Activated CD8-positive, alpha-beta memory T cell treated with anti-CD3 and anti-CD28 coated beads, Interleukin-2, amount 50 U/mL, for 24 hours (primary cell): ENCODE results near the gene RSAD1.
A peak's percentile ranks its signal among the peaks of the same experiment; 100 is the strongest.

ENCODE experiments used
- DNase-seq: peaks from one replicate; pipeline ENCODE4 v3.0.0-alpha.2; 2020; ENCODE audit errors: extremely low read depth

The RSAD1 gene

DNA sequence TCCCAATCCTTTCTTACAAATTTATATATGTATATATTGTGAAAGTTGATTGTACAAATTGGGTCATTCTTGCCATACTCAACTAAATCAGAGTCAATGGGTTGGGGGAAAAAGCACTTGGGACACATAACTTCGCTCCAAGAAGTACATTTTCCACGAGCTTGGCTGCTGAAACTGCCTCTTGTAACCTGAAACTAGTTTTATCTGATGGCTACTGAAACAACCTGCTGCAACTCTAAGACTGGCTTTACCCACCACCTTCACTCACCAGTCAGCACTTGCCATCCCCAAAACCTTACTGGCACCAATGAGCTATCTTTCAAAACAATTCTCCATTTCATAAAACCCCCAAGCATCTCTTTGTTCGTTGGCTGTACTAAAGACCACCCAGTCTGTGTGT, 15.1 kb downstream of the RSAD1 start:
- DNase-seq: no peak

DNA sequence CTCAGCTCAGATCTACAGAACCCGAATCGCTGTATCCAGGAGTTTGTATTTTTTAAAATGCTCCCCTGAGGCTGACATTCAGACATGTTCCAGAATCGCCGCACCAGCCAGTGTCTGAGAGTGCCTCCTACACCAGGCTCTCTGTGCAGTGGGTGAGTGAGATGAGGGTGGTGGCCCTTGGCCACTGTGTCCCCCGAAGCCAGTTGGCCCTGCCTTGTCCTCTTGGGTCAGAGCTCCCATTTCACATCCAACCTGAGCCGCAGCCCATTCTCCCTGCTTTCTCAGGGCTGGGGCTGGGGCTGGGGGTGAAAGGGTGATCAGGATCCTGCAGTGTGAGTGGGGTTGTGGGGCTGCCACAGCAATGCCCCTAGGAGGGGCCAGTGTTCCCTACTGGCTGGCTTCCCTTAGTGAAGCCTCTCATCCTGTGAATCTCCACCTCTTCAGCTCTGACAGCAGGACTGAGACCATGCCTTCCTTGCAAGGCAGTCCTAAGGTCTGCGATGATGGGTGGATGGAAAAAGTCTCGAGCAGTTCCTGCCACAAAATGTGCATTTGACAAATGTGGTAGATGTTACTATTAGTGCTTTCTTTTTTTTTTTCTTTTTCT, 16.7 kb downstream of the RSAD1 start:
- DNase-seq: no peak

DNA sequence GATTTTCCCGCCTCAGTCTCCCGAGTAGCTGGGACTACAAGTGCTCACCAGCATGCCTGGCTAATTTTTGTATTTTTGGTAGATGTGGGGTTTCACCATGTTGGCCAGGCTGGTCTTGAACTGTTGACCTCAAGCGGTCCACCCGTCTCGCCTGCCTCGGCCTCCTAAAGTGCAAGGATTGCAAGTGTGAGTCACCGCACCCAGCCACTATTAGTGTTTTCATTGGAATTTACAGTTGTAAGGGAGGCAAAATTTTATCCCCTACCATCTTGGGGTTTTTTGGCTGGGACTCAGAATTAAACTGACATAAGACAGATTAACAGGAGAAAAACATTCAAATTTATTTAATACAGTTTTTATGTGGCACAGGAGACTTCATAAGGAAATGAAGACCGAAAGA, 17.3 kb downstream of the RSAD1 start:
- DNase-seq: no peak

DNA sequence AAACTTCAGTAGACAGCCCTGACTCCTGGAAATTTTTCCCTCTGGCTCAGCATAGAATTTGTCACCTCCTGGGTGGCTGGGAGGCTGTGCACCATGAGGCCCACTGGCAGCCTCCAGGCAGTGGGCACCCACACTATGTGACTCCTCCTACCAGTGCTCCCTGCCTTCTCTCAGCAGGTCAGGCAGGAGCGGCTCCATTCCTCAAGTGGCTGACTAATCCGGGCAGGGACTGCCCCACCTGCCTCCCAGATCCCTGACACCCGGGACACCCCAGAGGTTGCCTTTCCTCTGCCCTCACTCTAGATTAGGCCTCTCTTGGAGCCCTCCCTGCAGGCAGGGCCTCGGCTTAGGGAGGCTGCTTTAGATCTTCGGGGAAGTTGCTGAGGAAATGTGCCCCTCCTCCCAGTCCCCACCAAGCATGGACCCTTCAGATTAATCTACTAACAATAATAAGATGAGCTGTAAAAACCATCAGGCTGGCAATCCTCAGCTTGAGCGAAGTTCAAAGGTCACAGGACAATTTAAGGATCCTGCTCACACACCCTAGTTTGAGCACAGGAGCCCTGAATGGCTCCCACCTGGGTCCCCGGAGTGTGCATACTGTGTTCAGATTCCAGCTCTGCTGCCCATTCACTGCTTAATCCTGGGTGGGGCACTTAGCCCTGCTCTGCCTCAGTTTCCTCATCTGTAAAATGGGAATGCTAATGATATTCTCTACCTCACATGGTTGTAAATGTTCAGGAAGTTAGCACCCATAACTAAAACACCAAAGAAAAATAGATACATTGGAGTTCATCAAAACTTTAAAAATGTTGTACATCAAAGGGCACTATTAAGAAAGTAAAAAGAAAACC, 19.6 kb downstream of the RSAD1 start:
- DNase-seq: no peak

DNA sequence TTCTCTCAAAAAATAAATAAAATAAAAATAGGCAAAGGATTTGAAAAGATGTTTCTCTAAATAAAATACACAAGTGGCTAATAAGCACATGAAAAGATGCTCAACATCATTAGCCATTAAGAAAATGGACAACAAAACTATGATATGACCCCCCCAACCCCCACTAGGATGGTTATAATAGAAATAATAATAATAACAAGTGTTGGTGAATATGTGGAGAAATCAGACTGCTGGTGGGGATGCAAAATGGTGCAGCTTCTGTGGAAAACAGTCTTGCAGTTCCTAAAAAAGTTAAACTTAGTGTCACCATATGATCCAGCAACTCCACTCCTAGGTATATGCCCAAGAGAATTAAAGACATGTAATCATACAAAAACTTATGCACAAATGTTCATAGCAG, 20.6 kb downstream of the RSAD1 start:
- DNase-seq: no peak

DNA sequence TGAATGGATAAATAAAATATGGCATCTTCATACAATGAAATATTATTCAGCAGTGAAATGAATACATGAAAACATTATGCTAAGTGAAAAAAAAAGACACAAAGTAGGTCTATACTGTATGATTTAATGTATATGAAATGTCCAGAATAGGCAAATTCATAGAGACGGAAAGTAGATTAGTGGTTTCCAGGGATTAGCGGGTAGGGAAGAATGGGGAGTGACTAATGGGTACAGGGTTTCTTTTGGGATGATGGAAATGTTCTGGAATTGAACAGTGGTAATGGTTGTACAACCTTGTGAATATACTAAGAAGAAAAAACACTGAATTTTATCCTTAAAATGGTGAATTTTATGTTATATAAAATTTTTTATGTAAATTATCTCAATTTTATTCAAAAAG, 21.1 kb downstream of the RSAD1 start:
- DNase-seq: no peak

DNA sequence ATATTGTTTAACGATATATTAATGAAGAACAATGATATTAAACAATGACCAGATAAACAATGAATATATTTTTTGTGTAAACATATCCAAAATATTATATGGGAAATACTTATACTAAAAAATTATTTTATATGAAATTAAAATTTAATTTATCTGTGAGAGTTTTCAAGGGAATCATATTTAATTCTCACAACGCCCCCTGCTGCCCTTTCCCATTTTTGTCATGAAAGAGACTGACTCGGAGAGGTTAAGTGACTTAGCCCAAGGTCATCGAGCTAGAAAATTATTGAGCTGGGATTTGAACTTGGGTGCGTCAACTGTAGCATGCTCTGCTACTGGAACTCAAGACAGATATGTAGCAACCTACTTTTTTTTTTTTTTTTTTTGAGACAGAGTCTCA, 22.4 kb downstream of the RSAD1 start:
- DNase-seq: no peak

DNA sequence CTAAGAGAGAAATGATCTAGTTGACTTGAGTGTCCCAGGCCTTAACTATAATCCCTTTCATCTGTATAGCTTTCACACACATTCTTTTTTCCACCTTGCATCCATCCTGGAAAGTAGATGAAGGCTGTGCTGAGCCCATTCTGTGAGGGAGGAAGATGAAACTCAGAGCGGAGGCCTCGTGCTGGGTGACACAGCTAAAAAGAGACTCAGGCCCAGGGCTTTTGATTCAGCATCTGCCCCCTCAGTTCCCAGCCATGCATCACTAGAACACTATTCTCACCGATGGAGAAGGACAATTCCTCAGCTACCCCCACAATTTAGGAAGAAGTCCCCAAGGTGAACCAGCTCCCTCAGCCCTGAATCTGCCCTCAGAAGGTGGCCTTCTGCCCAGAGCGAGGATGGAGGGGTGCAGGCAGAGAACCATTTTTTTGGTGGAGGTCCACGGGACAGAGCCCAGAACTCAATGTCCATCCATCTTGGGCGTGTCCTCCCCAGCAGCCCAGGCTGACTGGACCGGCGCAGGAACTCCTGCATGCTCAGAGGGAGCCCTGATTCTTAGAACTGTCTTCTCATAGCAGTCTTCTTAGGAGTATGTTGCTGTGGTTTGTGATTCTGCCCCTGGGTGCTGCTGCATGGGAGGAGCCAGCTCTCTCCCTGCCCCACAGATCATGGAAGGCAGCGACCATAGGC, 23.8 kb downstream of the RSAD1 start:
- DNase-seq: no peak

DNA sequence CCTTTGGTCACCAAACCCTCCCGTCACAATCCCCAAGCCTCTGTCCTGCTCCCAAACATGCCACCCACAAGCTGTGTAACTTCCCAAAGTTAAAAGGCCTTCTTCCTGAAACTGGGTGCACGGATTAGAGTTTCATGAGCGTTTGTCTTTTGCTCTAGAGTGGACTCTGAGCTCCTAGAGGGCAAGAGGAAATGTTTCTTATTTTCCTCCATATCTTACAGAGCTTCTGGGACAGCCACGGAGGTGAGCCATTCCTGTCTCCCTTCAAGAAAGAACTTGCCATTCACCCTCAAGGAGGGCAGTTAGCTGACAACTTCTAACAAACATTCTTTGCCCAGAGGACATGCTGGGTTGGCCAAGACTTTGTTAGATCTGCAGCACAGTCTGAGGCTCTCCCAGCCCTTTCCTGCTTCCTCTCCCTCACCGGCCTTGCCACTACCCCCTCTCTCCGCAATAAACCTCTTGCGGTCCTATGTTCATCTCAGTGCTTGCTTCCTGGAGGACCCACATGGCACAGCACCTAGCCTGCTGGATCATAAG, 27.0 kb downstream of the RSAD1 start:
- DNase-seq: no peak

DNA sequence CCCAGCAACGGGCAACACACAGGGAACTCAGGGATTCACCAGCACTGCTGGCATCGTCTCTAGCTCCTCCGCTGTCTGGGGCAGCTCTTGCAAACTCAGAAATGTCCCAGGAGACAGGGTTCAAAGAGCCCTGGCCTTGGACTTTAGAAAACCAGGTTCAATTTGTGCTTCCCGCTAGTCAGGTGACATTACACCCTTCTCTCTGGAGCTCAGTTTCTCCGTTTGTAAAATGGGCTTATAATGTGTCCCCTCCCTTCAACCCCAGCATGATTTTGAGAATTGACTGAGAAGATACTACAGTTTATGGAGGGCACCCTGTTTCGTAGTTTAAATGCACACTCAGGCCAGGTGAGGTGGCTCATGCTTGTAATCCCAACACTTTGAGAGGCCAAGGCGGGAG, 27.6 kb downstream of the RSAD1 start:
- DNase-seq: no peak

DNA sequence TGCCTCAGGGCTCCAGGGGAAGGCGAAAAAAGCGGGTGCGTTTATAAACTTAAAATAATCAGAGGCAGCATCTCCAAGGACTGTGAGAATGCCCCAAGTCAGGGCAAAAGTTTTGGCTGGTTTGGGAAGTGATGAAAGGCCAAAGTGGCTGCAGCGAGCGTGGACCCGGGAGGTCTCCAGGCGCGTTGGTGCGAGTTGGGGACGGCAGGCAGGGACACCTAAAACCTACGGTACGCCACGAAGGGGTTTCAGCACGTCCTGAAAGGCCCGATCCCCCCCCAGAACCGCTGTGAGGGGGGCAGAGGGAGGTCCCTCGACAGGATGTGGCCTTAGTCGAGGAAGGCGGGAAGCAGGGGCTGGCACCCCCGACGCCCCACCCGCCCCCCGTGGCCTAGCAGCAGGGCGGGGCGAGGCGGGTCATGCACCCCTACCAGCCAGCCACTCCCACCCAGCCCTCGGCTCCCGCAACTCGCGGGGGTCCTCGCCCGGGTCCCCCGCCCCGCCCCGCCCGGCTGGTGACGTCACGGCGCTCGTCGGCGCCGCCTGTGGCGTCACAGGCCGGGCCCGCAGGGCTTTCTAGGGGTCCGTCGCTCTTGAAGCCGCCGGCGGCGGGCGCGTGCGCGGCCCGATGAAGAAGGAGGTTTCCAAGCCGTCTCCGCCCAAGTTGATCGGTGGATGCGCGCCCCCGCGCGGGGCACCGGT, 29.4 kb downstream of the RSAD1 start, which contains the start of gene MYCBPAP:
TSS of gene MYCBPAP (plus strand) at position 569 of the 702 bp plus-strand sequence. CDS start 236 bp downstream, outside the sequence.
- peak; percentile 67 for DNase-seq

DNA sequence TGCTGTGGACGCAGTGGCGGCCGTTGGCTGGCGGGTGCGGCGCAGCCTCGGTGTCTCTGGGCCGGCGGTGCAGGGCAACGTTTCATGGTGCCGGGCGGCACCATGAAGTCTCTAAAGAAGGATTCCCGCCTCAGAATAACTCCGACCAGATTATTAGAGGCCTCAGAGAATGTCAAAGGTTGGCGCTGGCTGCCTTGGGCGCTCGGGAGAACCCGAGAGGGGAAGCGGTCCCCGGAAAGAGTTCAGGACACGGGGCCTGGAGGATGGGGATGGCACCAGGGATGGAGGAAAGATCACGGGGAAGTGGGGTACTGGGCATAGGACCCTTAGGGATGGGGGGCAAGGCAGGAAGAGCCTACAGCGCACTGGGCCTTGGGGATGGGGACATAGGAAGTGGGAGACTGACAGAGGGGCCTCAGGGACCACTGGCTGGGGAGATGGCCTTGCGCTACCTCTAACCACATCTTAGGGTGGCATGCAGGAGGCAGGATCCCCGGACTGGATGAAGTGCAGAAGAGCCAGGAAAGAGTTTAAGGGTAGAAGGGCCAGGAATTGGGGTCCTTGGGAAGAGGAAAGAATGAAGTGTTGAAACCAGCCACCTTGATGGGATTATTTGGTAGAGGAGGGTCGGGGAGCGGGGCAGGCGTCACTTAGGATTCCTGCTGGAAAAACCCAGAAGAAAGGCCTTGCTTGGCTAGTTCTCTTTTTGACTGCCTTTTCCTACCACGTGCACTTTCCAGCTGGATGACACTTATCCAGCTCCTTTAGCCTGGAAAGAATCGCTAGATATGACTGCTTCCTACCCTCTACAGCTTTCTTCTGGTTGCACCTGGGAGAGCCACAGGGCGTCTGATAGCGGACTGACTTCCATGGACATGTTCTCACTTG, 30.2 kb downstream of the RSAD1 start:
- no peak for DNase-seq

DNA sequence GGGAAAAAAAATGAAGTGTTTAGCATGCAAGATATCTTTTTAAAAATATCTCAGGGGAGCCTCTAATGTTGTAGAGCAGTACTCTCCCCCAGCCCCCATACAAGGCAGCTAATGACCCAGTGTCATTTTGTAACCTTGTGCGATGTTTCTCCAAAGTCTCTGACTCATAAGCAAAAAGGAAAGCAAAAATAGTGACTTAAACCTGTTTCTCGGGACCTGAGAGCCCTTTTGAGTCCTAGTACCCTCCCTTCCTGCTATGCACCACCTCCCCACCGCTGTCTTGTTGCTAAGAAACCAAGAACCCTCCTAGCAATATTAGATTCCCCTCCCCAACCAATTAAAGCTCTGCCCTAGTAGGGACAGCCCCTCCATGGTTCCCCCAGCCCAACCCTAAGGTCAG, 32.4 kb downstream of the RSAD1 start:
- no peak for DNase-seq

DNA sequence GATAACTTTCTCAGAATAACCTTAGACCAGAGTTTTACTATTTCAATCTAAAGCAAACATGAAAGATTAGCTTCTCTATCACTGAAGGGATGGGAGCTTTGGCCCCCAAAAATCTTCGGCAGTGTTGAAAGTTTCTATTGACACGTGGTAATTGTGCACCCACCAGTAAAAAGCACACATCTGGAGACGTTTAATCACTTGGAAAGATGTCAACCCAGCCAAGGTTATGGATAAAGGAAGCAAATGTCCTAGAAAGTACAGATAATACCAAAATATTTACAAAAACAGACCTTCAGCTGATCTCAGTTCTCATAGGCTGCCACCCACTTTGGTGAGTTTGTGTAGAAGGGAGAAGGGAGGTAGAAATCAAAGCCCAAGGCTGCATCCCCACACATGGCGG, 34.8 kb downstream of the RSAD1 start:
- no peak for DNase-seq

DNA sequence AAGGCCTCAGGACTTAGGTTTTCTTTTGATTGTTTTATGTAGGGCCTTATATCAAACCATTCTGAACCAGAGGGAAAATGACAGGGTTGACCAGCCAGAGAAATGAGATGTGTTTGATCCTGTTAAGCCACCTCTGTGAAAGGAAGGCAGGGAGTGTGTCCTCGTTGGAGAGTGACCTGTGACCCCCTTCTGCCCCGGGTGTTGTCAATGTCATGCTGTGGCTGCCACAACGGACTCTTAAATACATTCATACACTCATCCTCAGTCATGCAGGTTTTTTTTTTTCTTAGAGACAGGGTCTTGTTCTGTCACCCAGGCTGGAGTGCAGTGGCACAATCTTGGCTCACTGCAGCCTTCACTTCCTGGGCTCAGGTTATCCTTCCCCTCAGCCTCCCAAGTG, 35.7 kb downstream of the RSAD1 start:
- no peak for DNase-seq

DNA sequence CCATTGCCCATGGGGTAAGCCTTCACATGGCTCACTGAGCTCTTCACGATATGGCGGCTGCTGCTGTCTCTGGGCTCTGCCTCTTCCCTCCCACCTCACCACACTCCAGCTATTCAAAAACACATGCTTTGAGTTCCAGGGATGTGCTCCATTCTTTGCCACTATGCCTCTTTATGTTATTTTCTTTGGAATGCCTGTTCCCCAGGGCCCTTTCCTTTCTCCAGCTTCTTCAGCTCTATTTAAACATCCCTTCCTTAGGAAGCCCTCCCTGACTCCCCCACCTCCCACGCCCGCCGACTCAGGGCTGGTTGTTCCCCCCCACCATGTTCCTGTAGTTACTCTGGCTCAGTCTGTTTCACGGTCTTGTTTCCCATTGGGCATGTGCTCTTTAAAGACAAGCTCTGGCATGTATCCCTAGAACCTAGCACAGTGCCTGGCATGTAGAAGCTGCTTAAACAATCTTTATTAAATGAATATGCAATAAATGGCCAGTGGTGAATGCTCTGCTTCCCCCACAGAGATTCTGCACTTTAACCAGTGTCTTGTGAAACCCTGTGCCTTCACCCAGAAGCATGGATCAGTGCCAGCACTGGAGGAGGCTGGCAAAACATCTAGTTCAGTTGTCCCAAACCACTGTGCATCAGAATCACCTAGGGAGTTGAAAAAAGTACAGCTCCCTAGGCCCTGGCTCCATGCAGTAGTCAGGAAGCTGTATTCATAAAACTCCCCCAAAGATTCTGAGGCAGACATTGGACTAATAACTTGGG, 36.5 kb downstream of the RSAD1 start:
- DNase-seq: no peak

DNA sequence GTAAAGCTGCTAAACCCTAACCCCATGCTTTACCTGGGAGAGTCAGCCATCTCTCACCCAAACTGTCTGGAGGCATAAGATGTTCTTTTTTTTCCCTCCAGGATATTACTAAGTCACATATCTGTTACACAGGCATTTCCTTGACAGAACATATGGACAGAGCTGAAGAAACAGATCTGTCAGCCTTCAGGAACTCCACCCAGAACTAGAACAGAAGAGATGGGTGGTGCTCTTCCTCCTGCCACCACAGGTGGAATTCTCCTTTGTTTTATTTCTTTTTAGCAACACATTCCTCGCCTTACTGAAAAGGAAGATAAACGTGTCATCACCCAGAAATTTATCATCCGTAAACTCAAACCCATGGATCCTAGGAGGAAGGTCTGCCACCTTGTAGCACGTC, 38.4 kb downstream of the RSAD1 start:
- no peak for DNase-seq

DNA sequence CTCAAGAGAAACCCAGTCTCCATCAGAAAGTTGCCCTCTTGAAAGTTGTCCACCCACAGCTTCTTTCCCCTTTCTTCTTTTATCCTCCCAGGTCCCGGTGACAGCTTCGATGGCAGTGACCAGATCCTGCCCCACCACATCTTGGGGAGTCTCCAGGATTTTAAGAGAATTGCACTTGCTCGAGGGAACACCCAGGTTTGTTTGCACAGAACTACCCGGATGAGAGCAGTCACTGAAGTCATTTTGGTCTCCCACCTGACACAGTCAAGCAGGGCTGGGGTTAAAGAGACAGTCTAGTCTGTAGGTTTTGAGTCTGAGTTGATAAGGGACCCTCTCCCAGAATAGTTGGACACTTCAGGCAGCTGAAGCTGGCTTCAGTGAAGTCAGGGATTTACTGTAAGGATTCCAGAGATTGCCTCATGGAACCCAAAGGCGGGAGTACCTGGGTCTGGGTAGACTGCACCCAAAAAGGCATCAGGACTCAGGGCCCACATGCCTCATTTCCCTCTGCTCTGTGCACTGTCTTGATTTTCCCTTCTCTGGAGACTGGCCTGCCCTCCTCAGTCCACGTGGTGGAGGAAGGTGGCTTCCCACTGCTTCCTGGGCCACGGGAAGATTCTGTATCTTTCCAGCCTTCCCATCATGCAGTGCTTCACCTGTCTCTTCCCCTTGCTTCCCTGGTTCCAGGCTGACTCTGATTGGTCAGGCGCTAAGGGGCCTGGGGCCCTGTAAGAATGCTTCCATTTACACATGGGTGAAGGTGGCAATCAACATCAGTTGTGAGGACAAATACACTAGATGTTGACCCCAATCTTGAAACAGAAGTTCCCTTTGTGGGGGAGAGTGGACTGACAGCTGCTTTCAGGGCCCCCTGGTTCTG, 39.1 kb downstream of the RSAD1 start:
- no peak for DNase-seq

DNA sequence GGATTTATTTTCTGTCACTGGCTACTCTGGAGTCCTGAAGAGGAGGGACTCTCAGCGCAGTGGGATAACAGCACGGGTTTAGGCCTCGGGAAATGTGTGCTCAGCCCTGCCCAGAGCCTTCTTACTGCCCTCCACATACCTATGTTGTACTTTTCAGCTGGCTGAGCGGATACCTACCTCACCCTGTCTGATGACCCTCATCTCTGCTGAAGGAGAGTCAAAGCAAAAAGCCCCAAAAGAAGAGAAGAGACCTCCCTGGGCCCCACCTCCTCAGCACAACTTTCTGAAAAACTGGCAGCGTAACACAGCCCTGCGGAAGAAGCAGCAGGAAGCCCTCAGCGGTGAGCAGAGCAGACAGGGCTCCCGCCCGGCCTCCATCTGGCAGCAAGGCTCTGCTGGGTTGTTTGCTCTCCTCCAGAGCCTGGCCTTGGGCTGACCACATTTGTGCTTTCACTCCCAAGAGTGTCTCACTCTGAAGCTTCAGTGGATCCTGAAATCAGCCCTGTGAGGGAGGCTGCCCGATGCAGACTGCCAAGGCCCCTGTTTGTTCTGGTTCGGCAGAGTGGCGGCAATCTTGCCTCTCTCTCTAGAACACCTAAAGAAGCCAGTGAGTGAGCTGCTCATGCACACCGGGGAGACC, 39.8 kb downstream of the RSAD1 start:
- no peak for DNase-seq
